Small intestine (tissue), 7 donors: ENCODE measurements around the gene ANKRD16. TPM values are rescaled to one million over a fixed set of nuclear protein-coding genes. Genes with fewer than 3 reads are reported as not detected.

Source experiments
- DNase-seq, 2 donors: peaks; one replicate each; pipeline versions ENCODE4 v3.0.0 to v3.0.0-alpha.2; 2013
- FAIRE-seq: peaks from 2 replicates; lab custom pipeline; 2012; peaks lifted over from hg19 to GRCh38; lab: Jason Lieb, UNC
- H3K27ac ChIP-seq, 3 donors: one replicate each; pipeline ENCODE4 v1.5.1; 2013; ENCODE audit warnings: low read length in 2 of 3, mild to moderate bottlenecking in 2 of 3, control low read depth in 1 of 3, inconsistent platforms in 1 of 3, low read depth in 1 of 3, moderate library complexity in 1 of 3
- H3K27me3 ChIP-seq, 3 donors: one replicate each; pipeline ENCODE4 v1.6.1; 2013; ENCODE audit warnings: low read length in 3 of 3, inconsistent platforms in 1 of 3; ENCODE audit not compliant: control insufficient read depth in 3 of 3, insufficient read depth in 3 of 3
- H3K36me3 ChIP-seq, 3 donors: one replicate each; pipeline ENCODE4 v1.6.1; 2013; ENCODE audit warnings: low read length in 3 of 3, inconsistent platforms in 1 of 3, low read depth in 1 of 3, mild to moderate bottlenecking in 1 of 3, moderate library complexity in 1 of 3; ENCODE audit not compliant: control insufficient read depth in 3 of 3, insufficient read depth in 2 of 3
- H3K4me1 ChIP-seq, 3 donors: one replicate each; pipeline ENCODE4 v1.6.1; 2013; ENCODE audit warnings: low read length in 2 of 3, inconsistent platforms in 1 of 3, low read depth in 1 of 3, mild to moderate bottlenecking in 1 of 3, moderate library complexity in 1 of 3; ENCODE audit not compliant: control insufficient read depth in 3 of 3, insufficient read depth in 2 of 3
- H3K4me3 ChIP-seq, 3 donors: one replicate each; pipeline ENCODE4 v1.5.1; 2013; ENCODE audit warnings: low read length in 3 of 3, control low read depth in 1 of 3, inconsistent platforms in 1 of 3, low read depth in 1 of 3, mild to moderate bottlenecking in 1 of 3, moderate library complexity in 1 of 3
- H3K9me3 ChIP-seq, 2 donors: one replicate each; pipeline ENCODE4 v1.6.1; 2013; ENCODE audit warnings: low read depth in 1 of 2, low read length in 1 of 2; ENCODE audit not compliant: control insufficient read depth in 2 of 2, insufficient read depth in 1 of 2
- WGBS, 3 donors: extraction: QIAGEN DNeasy Blood & Tissue Kit; methylation state at CpG; one replicate each; pipeline ENCODE4 v1.1.7; 2013; 5-methylcytosine and 5-hydroxymethylcytosine counted together
- polyA plus RNA-seq, 4 donors: library from polyadenylated mRNA; stranded (reverse) in 3 of 4; unstranded in 1 of 4; fragments of 200-250 nt in 3 of 4; fragments of 120-200 nt in 1 of 4; gene quantifications; one replicate each; pipeline versions ENCODE4 v1.2.1 to v1.2.3, GENCODE V29; 2013
- donor health status: healthy with polysubstance abuse.
- donor health status: control.
- donor health status: control.
- donor health status: Bipolar disorder and iron deficiency.
- donor health status: healthy.

Gene ANKRD16
- polyA plus RNA-seq, 4 donors, result 3.2 to 7.4 (median 5.0) TPM

DNA sequence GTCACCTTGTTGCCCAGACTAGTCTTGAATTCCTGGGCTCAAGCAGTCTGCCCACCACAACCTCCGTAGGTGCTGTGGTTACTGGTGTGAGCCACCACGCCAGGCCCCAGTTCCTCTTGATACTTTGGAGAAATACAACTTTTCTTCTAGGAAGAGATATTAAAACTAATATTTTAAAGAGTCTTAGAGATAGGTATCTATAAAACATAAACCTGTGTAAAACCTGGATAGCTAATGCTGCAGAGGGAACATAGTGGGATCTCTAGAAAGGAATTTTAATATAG lies 71.7 kb downstream of the ANKRD16 start:
- no peak overlapping the region for H3K27ac ChIP-seq
- 84 to 96% (median 84%) methylated on average over 2 of the region's 2 CpGs for WGBS, 3 donors
- no peak for FAIRE-seq

DNA sequence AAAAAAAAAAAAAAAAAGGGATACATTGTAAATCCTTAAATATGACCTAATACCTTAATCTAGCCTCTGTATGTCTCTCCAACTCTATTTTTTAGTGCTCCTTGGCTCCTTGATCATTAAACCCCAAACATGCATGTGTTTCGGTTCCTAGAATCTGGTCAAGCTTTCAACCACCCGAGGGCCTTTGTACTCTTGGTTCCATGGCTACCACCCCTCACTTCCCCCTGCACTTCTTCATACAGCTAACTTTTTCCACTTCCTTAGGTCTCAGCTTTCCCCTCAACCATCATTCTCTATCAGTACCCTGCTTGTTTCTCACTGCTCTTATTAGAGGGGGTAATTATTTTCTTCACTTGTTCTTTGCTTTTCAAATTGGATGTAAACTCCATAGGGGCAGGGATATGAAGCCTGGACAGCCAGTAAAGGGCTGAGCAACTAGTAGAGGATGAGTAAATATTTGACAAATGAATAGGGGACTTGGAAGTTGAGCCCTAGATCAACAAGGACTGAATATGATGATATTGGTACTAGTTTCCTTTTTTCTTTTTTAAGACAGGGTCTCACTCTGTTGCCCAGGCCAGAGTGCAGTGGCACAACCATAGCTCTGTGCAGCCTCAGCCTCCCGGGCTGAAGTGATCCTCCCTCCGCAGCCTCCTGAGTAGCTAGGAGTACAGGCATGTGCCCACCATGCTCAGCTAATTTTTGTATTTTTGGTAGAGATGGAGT lies 72.2 kb downstream of the ANKRD16 start:
- Histone ChIP-seq H3K4me1 (peaks cover 0 to 12% (median 6%) of the 10 kb centered on the region in 3 donors), H3K36me3 (no peaks in the 10 kb centered on the region), H3K4me3 (no peak overlapping the region), H3K27me3 (no peaks in the 10 kb centered on the region), H3K9me3 (no peaks in the 10 kb centered on the region), H3K27ac (no peak overlapping the region)
- 79 to 91% (median 87%) methylated on average over 4 of the region's 4 CpGs for WGBS, 3 donors
- no peak for FAIRE-seq
- DNase-seq, result no peak

More for the DNA sequence above, 71.7 kb downstream of the ANKRD16 start:
- Histone ChIP-seq H3K27me3 (no peaks in the 10 kb centered on the region), H3K9me3 (no peaks in the 10 kb centered on the region), H3K4me3 (no peak overlapping the region), H3K4me1 (peaks cover 0 to 12% (median 6%) of the 10 kb centered on the region in 3 donors), H3K36me3 (no peaks in the 10 kb centered on the region)
- DNase-seq, result no peak

DNA sequence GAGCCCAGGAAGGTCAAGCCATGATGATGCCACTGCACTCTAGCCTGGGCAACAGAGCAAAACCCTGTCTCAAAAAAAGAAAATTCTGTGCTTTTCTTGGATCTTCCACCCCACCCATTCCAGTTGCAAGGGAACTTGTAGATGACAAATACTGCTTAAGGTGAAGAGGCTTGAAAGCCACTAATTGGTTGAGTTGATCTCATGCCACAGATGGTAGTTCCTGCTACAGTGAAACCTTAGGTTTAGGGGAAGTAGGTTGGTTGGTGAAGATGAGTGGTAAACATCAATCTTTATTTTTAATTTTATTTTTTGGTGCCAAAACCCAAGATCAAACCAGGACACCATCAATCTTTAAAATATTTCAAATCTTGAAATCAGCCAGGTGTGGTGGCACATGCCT lies 73.5 kb downstream of the ANKRD16 start:
- Histone ChIP-seq H3K4me3 (no peak overlapping the region), H3K9me3 (no peaks in the 10 kb centered on the region), H3K27me3 (no peaks in the 10 kb centered on the region), H3K4me1 (peaks cover 0 to 12% (median 6%) of the 10 kb centered on the region in 3 donors), H3K36me3 (no peaks in the 10 kb centered on the region), H3K27ac (no peak overlapping the region)
- DNase-seq, result no peak
- no peak for FAIRE-seq

DNA sequence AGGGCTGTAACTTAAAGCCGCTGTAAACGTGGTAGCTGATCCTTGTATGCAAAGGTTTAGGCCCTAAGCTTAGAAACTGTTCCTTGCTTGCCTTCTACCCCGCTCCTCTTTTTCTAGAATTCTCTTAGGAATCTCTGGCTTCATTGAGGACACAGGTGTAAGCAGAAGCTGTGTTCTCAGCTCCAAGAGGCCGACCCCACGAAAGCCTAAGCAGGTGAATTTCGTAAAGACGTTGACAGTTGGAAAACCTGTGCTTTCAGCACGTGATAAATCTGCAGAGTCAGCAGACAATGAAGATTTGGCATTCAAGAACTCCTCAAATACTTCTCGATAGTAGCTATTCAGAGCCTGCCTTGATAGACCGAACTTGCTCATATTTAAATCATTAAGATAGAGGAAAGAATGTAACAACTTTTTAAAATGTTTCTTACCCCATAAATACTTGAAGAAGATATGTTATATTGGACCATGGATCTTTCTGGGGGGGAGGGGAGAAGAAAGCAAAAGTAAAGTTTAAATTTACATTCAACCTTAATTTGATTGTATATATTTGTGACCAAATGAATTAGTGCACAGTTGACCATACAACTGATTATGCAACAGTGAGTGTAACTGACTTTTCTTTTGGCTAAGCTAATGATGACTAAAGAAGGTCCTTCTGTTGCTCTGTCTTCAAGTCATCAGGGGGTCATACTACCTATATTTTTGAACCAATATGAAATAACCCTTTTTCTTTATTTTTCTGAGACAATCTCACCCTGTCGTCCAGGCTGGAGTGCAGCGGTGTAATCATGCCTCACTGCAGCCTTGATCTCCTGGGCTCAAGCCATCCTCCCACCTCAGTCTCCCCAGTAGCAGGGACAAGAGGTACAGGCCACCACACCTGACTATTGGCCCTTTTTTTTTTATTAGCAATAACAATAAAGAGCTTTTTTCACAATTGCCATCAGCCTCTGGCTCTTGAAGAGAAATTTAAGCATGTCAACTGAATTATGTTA lies 75.3 kb downstream of the ANKRD16 start:
- Histone ChIP-seq H3K4me3 (peak overlapping the region; percentile 54 to 88 (median 78)), H3K9me3 (no peaks in the 10 kb centered on the region), H3K4me1 (peaks cover 0 to 22% (median 10%) of the 10 kb centered on the region in 3 donors), H3K27me3 (no peaks in the 10 kb centered on the region), H3K27ac (peak overlapping the region; percentile 97 to 99 (median 98)), H3K36me3 (no peaks in the 10 kb centered on the region)
- FAIRE-seq (no peak), DNase-seq (no peak)
- 22 to 29% (median 24%) methylated on average over 11 to 12 of the region's 12 CpGs for WGBS, 3 donors

DNA sequence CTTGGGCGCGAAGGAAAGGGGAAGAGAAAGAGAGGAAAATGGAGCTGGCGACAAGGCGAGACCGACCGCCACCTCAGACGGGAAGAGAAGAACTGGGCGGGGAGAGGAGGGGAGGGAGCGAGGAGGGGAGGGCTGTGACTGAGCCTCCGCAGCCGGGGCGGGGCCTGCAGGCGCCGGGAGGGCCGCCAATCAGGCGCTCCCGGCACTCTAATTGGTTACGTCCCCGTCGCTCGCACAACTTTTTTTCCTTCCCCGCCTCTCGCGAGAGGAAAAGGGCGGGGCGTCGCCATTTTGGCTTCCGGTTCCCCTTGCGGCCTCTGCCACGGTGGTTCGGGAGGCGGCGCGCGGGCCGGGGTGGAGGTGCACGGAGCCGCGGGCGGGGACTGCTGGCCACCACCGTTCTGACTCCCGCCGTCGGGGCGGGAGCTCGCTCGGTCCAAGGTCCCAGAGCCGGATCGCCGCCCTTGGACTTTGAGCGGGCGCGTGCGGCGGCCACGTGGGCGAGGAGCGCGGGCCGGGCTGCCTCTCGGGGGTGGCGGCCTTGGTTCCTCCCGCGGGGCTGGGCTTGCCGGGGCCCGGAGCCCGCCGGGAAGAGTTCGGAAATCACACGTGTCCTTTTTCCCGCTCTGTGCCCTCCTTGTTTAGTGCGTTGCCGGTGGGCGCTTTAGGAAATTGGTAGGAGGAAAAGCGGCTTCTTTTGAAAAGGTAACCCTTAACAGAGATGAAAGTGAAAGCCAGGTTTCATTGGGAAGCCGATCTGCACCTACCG lies 76.2 kb downstream of the ANKRD16 start, which contains the start of gene GDI2:
GDI2 (minus strand) TSS at position 94 of the 769 bp plus-strand sequence. CDS start 176 bp downstream, outside the sequence.
- H3K4me1 ChIP-seq, result peaks cover 0 to 22% (median 12%) of the 10 kb centered on the region in 3 donors
- no peaks in the 10 kb centered on the region for H3K27me3 ChIP-seq
- H3K36me3 ChIP-seq, result no peaks in the 10 kb centered on the region
- DNase-seq (peak; percentile 98 to 100), FAIRE-seq (no peak)
- 0 to 1% (median 0%) methylated on average over 47 to 77 of the region's 77 CpGs for WGBS, 3 donors
- H3K9me3 ChIP-seq, result no peaks in the 10 kb centered on the region
- peak within 1 kb of the TSS; percentile 58 to 88 (median 78) for H3K4me3 ChIP-seq
- peak within 1 kb of the TSS; percentile 97 to 99 (median 98) for H3K27ac ChIP-seq

DNA sequence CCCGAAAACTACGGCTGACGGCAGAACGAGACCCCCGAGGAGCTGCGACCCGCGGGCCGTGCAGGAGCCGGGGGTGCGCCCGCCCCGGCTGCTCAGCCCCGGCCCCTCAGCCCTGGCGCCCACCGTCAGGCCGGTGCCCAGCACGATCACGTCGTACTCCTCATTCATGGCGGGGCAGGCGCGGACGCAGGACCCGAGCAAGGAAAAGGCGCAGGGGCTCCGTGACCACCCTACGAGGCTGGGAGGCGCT lies 76.7 kb downstream of the ANKRD16 start:
- H3K27ac ChIP-seq, result peak overlapping the region; percentile 92 to 99 (median 98)

DNA sequence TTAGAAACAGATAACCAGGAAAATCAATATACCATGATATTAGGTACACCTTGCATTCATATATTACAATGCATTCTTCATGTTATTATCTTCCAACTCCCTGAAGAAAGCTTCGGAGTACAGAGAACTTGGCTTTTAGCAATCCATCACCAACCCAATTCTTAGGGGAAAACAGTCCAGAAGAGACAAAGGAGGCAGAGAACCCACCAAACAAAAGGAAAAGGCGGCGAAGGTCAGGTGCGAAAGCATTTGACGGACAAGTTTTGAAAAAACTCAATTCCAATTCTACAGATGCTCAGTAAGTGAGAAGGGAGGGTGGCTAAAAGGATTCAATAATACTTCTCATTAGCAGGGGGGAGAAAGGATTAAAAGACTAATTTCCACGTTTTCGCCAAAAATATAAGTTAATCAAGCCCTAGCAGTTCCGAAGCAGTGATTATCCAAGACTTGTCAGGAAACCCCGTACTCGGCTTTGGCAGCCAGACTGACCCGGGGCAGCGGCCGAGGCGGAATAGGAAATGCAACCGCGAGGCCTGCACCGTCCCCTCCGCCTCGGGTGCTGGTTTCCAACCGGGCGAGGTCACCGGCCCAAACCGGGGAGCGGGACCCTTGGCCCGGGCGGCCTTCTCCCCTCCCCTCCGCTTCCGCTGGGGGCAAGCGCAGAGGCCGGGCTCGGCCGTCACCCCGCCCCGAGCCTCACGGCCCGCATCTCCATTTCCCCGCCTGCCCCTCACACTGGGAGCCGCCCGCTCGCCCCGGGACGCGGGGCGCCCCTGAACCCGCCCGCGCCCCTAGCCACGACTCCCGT lies 77.2 kb downstream of the ANKRD16 start:
- DNase-seq (peak; percentile 40 to 69), FAIRE-seq (no peak)
- Histone ChIP-seq H3K36me3 (peaks cover 0 to 7% (median 0%) of the 10 kb centered on the region in 3 donors), H3K27ac (peak overlapping the region; percentile 92 to 99 (median 98)), H3K4me3 (peak overlapping the region; percentile 58 to 88 (median 78)), H3K4me1 (peaks cover under 1 to 26% (median 12%) of the 10 kb centered on the region in 3 donors), H3K27me3 (no peaks in the 10 kb centered on the region), H3K9me3 (no peaks in the 10 kb centered on the region)
- WGBS, 3 donors, result 0 to 1% (median 0%) methylated on average over 28 to 49 of the region's 49 CpGs

More for the DNA sequence above, 76.7 kb downstream of the ANKRD16 start:
- Histone ChIP-seq H3K4me1 (peaks cover 0 to 24% (median 12%) of the 10 kb centered on the region in 3 donors), H3K9me3 (no peaks in the 10 kb centered on the region), H3K27me3 (no peaks in the 10 kb centered on the region), H3K36me3 (peaks cover 0 to 5% (median 0%) of the 10 kb centered on the region in 3 donors), H3K4me3 (peak overlapping the region; percentile 58 to 88 (median 78))
- FAIRE-seq, result no peak
- 0 to 1% (median 0%) methylated on average over 28 to 29 of the region's 29 CpGs for WGBS, 3 donors
- DNase-seq, result no peak
